CD4-positive, CD25-positive, alpha-beta regulatory T cell (primary cell): ENCODE data around the gene PHKA1. TPM values are rescaled to one million over a fixed set of nuclear protein-coding genes. Genes with fewer than 3 reads are reported as not detected.
"Not testable (repeated sequence)": the region's sequence is repeated elsewhere in the genome, so short reads cannot be mapped to it uniquely, and the experiment has no call there.

Source experiments
- ATAC-seq, 2 donors: fragments of 150-1000 bp; cut with Tn5 transposase; one replicate each; pipeline ENCODE4 v1.10.0; 2021; ENCODE audit warnings: low read depth in 2 of 2, moderate number of reproducible peaks in 2 of 2, moderate library complexity in 1 of 2
- DNase-seq, 3 donors: peaks; one replicate each; pipeline versions ENCODE4 v3.0.0 to v3.0.0-alpha.2; 2012 to 2022; ENCODE audit warnings: mixed read lengths in 1 of 3
- H3K27ac ChIP-seq: one replicate; pipeline ENCODE4 v1.7.0; 2013; ENCODE audit warnings: mild to moderate bottlenecking, low read length; ENCODE audit not compliant: insufficient read depth, poor library complexity, severe bottlenecking
- H3K27me3 ChIP-seq: one replicate; pipeline ENCODE4 v1.7.0; 2013; ENCODE audit warnings: low read length; ENCODE audit not compliant: control insufficient read depth, insufficient read depth
- H3K36me3 ChIP-seq: one replicate; pipeline ENCODE4 v1.7.0; 2013; ENCODE audit warnings: mild to moderate bottlenecking, low read length, moderate library complexity; ENCODE audit not compliant: control insufficient read depth, insufficient read depth
- H3K4me1 ChIP-seq: 2 replicates; pipeline ENCODE4 v1.7.0; 2013; ENCODE audit warnings: mild to moderate bottlenecking, low read length; ENCODE audit not compliant: insufficient read depth, control insufficient read depth, poor library complexity, severe bottlenecking
- H3K4me3 ChIP-seq: one replicate; pipeline ENCODE4 v1.7.0; 2013; ENCODE audit warnings: low read depth, mild to moderate bottlenecking, low read length, moderate library complexity
- H3K9me3 ChIP-seq, 2 experiments: 1 replicate in 1 of 2; 2 replicates in 1 of 2; pipeline ENCODE4 v1.7.0; 2013; ENCODE audit warnings: low read length in 2 of 2, mild to moderate bottlenecking in 1 of 2, moderate library complexity in 1 of 2; ENCODE audit not compliant: control insufficient read depth in 2 of 2
- H3K27ac Mint-ChIP-seq, 3 donors: one replicate each; pipeline ENCODE4 v1.8.0; 2020 to 2022; ENCODE audit warnings: mild to moderate bottlenecking in 3 of 3, mixed read lengths in 3 of 3, moderate library complexity in 2 of 3
- H3K27me3 Mint-ChIP-seq: one replicate; pipeline ENCODE4 v1.8.0; 2022; ENCODE audit warnings: mild to moderate bottlenecking, mixed read lengths
- H3K36me3 Mint-ChIP-seq: one replicate; pipeline ENCODE4 v1.8.0; 2020; ENCODE audit warnings: mixed read lengths
- H3K4me1 Mint-ChIP-seq, 4 donors: one replicate each; pipeline ENCODE4 v1.8.0; 2020 to 2022; ENCODE audit warnings: mixed read lengths in 4 of 4, mild to moderate bottlenecking in 1 of 4
- H3K4me3 Mint-ChIP-seq, 4 donors: one replicate each; pipeline ENCODE4 v1.8.0; 2020 to 2022; ENCODE audit warnings: mild to moderate bottlenecking in 4 of 4, mixed read lengths in 4 of 4, moderate library complexity in 3 of 4
- H3K9me3 Mint-ChIP-seq, 7 donors: one replicate each; pipeline ENCODE4 v1.8.0; 2020 to 2022; ENCODE audit warnings: mixed read lengths in 7 of 7, mild to moderate bottlenecking in 3 of 7, moderate library complexity in 2 of 7
- polyA plus RNA-seq, 4 donors: library from polyadenylated mRNA; unstranded; fragments of 300-500 nt; fragmentation: Illumina TruSeq; gene quantifications; one replicate each; pipeline ENCODE4 v1.2.3, GENCODE V29; 2021
- total RNA-seq: library from RNA; stranded (reverse); gene quantifications from one replicate; pipeline ENCODE4 v1.2.3, GENCODE V29; 2022

Gene PHKA1
- total RNA-seq (0.30 TPM), polyA plus RNA-seq (under 1 TPM in 1 of 4 donors, not detected in 3; 0.08 TPM)

DNA sequence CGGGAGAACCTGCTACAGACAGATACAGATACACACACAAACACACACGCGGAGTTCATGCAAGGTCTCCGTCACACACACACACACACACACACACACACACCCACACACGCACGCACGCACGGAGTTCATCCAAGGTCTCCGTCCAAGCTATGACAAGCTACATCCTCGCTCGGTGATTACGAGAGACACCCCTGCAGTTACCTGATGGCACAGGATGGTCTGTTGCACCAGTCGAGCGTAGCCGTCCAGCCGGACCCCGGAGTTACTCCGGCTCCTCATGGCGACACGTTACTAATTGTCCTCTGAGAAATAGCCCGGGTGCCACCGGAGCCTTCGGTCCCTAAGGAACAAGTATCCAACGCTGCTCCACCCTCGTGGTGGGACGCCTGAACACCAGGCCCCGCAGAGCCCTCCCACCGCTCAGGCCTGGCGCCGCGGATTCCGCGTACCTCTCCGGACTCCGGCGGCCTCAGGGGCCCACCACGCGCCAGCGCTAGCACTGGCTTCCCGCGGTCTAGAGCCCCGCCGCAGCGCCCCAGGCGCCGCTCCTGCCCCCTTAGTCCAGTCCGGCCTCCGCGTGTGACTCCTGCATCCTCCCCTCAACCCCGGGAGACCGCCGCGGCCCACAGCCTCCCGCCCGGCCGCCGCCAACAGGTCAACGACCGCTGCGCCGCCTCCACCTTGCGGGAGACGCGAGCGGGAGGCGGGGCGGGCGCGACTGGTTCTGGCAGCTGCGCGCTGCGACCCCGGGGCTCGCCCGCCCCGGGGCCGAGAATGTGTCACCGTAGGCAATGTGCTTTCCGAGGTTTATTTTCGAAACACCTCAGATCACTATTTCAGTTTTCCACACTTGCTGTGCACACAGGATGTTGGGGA is at the start of gene PHKA1:
PHKA1 (minus strand) TSS at position 708 of the 879 bp plus-strand sequence; CDS start at position 282, 426 bp downstream.
- H3K27ac Mint-ChIP-seq = peak within 1 kb of the TSS in 1 of 3 donors; percentile 66
- H3K9me3 Mint-ChIP-seq, H3K4me3 ChIP-seq: not testable (repeated sequence)

DNA sequence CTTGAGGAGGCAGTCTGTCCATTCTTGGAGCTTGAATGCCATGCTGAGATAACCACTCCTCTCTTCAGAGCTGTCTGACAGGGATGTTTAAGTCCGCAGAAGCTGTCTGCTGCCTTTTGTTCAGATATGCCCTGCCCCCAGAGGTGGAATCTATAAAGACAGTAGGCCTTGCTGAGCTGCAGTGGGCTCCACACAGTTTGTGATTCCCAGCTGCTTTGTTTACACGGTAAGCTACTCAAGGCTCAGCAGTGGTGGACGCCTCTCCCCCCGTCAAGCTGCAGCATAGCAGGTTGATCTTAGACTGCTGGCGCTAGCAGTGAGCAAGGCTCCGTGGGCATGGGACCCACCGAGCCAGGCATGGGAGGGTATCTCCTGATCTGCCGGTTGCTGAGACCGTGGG is 46.3 kb upstream of the PHKA1 start:
- not testable (repeated sequence) for H3K27me3 Mint-ChIP-seq, H3K36me3 ChIP-seq, H3K9me3 Mint-ChIP-seq, H3K27ac ChIP-seq, H3K4me3 ChIP-seq, ATAC-seq, H3K4me1 ChIP-seq, DNase-seq, H3K4me1 Mint-ChIP-seq, H3K36me3 Mint-ChIP-seq, H3K27me3 ChIP-seq, H3K27ac Mint-ChIP-seq, H3K9me3 ChIP-seq, H3K4me3 Mint-ChIP-seq

More for the DNA sequence above, at the start of gene PHKA1:
- H3K4me3 Mint-ChIP-seq = peak within 1 kb of the TSS; percentile 25 to 84 (median 68)
- H3K4me1 Mint-ChIP-seq, H3K27me3 Mint-ChIP-seq, H3K27ac ChIP-seq, H3K9me3 ChIP-seq, H3K27me3 ChIP-seq, H3K36me3 ChIP-seq, H3K36me3 Mint-ChIP-seq, H3K4me1 ChIP-seq: not testable (repeated sequence)
- ATAC-seq (peak; percentile 24 to 28), DNase-seq (peak in 2 of 3 donors; percentile 7 to 21)

DNA sequence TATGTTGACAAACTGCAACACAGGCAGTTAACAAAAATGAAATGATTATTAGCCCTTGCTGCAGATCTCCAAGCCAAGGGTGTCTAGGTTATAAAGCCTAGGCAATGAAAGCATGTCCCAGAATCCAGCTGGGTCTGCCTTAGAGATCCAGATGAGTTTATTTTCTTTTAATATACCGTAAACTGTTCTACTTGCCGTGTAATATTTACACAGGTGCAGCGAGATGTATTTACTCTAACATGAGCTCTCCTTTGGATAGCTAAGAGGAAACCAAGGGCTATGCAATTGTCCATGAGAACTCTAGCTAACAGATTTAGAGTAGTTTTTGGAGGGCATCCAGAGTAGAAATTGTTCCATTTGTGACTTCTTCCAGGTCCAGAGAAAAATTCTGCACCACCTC is 34.4 kb upstream of the PHKA1 start:
- H3K27ac Mint-ChIP-seq, H3K4me3 Mint-ChIP-seq, ATAC-seq, H3K27me3 Mint-ChIP-seq, H3K36me3 ChIP-seq, H3K4me3 ChIP-seq, H3K4me1 Mint-ChIP-seq, DNase-seq, H3K27me3 ChIP-seq, H3K27ac ChIP-seq, H3K9me3 ChIP-seq, H3K36me3 Mint-ChIP-seq, H3K9me3 Mint-ChIP-seq, H3K4me1 ChIP-seq: not testable (repeated sequence)

DNA sequence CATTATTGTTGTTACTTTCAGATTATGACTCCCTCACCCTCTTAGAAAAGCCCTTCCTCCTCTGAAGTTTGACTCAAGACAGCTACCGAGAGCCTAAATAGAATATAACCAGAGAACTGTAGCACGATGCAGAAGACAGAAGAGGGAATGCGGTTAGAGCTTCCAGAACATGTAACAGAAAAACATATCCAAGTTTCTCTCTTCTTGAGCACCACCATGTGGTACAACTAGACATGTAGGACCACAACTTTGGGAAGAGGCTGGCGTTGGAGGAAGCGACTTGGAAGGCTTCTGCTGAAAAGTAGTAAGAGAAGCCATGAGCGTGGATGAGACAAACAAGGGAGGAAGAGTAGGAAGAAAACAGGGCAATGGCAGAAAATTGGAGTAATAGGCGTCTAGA is 31.4 kb upstream of the PHKA1 start:
- H3K27ac Mint-ChIP-seq, H3K9me3 ChIP-seq, H3K27me3 Mint-ChIP-seq, H3K4me3 ChIP-seq, ATAC-seq, H3K27ac ChIP-seq, H3K4me3 Mint-ChIP-seq, DNase-seq, H3K4me1 Mint-ChIP-seq, H3K27me3 ChIP-seq, H3K36me3 Mint-ChIP-seq, H3K36me3 ChIP-seq, H3K9me3 Mint-ChIP-seq, H3K4me1 ChIP-seq: not testable (repeated sequence)

DNA sequence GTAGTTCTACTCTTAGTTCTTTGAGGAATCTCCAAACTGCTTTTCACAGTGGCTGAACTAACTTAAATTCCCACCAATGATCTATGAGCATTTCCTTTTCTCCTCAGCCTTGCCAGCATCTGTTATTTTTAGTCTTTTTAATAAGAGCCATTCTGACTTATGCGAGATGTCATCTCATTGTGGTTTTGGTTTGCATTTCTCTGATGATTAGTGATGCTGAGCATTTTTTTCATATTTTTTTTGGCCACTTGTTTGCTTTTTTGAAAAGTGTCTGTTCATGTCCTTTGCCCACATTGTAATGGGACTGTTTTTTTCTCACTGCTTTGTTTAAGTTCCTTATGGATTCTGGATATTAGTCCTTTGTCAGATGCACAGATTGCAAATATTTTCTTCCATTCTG is 21.5 kb upstream of the PHKA1 start:
- H3K9me3 ChIP-seq = no peaks in the 10 kb centered on the region
- no peaks in the 10 kb centered on the region for H3K36me3 ChIP-seq
- no peaks in the 10 kb centered on the region for H3K4me1 Mint-ChIP-seq
- no peak overlapping the region for H3K4me3 ChIP-seq
- no peaks in the 10 kb centered on the region for H3K4me1 ChIP-seq
- peaks cover 3% of the 10 kb centered on the region for H3K27me3 ChIP-seq
- no peak for ATAC-seq
- no peak for DNase-seq
- H3K27ac Mint-ChIP-seq = no peak overlapping the region
- H3K9me3 Mint-ChIP-seq = peaks cover 0 to 2% (median 0%) of the 10 kb centered on the region in 7 donors
- H3K4me3 Mint-ChIP-seq = no peak overlapping the region
- peaks cover 21% of the 10 kb centered on the region for H3K27me3 Mint-ChIP-seq
- H3K36me3 Mint-ChIP-seq = no peaks in the 10 kb centered on the region
- no peak overlapping the region for H3K27ac ChIP-seq

DNA sequence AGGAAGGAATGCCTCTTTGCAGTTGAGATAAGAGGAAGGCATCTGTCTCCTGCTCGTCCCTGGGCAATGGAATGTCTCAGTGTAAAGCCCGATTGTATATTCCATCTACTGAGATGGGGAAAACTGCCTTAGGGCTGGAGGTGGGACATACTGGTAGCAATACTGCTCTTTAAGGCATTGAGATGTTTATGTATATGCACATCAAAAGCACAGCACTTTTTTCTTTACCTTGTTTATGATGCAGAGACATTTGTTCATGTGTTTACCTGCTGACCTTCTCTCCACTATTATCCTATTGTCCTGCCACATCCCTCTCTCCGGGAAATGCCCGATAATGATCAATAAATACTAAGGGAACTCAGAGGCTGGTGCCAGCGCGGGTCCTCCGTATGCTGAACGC is 19.5 kb upstream of the PHKA1 start:
- not testable (repeated sequence) for H3K9me3 Mint-ChIP-seq, H3K36me3 Mint-ChIP-seq, H3K36me3 ChIP-seq, H3K27me3 ChIP-seq, H3K27ac Mint-ChIP-seq, H3K9me3 ChIP-seq, H3K4me3 Mint-ChIP-seq, H3K27ac ChIP-seq, H3K4me3 ChIP-seq, DNase-seq, H3K4me1 ChIP-seq, ATAC-seq, H3K4me1 Mint-ChIP-seq
- peaks cover 21% of the 10 kb centered on the region for H3K27me3 Mint-ChIP-seq

DNA sequence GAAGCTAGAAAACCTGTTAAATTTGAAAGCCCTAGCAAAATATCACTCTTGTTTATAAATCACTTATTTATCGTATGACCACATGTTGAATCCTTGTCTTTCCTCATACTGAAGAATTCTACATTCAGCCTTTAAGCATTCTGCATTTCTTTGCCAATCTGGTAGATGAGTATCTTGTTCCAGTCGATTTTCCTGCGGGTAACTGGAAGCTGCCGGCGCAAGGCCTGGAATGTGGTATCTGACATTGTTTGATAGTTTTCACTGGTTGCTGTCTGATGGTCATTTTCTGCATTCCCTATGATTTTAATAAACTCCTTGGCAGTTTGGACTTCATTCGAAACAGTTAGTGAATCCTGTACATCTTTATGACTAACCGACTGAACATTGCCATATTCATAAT is 13.7 kb upstream of the PHKA1 start:
- no peak overlapping the region for H3K4me3 Mint-ChIP-seq

DNA sequence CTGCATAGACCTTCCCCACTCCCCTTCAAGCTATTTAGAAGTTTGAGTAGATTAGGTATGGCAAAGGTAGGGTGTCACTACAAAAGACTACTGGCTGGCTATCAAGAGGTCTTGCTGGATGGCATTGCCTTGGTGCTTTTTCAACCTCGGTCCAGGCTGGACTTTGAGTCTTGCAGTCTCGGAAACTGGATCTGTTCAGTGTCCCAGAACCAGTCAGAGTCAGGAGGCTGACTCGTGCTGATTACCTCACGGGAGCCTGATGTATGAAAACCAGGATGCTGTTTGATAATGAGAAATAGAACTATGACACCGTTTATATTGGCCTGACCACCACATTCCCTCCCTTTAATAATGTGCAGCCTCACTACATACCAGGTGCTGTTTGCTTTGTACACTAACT is 2.7 kb upstream of the PHKA1 start:
- Histone ChIP-seq H3K27ac (no peak overlapping the region), H3K9me3 (no peaks in the 10 kb centered on the region), H3K36me3 (no peaks in the 10 kb centered on the region), H3K4me1 (no peaks in the 10 kb centered on the region), H3K4me3 (no peak overlapping the region), H3K27me3 (peaks cover 5% of the 10 kb centered on the region)
- Mint-ChIP-seq H3K9me3 (peaks cover 0 to 3% (median 0%) of the 10 kb centered on the region in 7 donors), H3K27me3 (peaks cover 7% of the 10 kb centered on the region), H3K27ac (no peak overlapping the region), H3K4me3 (no peak overlapping the region), H3K36me3 (no peaks in the 10 kb centered on the region), H3K4me1 (peaks cover 0 to 8% (median 4%) of the 10 kb centered on the region in 4 donors)
- ATAC-seq = no peak
- no peak for DNase-seq

More for the DNA sequence above, 13.7 kb upstream of the PHKA1 start:
- Histone ChIP-seq H3K27ac (no peak overlapping the region), H3K9me3 (no peaks in the 10 kb centered on the region), H3K27me3 (peaks cover 3% of the 10 kb centered on the region), H3K4me1 (no peaks in the 10 kb centered on the region), H3K4me3 (no peak overlapping the region), H3K36me3 (no peaks in the 10 kb centered on the region)
- Mint-ChIP-seq H3K27ac (no peak overlapping the region), H3K36me3 (no peaks in the 10 kb centered on the region), H3K4me1 (no peaks in the 10 kb centered on the region), H3K9me3 (no peaks in the 10 kb centered on the region), H3K27me3 (peaks cover 6% of the 10 kb centered on the region)
- DNase-seq = no peak
- no peak for ATAC-seq
